ENCODE results near the gene GNL2.

GNL2 gene

DNA sequence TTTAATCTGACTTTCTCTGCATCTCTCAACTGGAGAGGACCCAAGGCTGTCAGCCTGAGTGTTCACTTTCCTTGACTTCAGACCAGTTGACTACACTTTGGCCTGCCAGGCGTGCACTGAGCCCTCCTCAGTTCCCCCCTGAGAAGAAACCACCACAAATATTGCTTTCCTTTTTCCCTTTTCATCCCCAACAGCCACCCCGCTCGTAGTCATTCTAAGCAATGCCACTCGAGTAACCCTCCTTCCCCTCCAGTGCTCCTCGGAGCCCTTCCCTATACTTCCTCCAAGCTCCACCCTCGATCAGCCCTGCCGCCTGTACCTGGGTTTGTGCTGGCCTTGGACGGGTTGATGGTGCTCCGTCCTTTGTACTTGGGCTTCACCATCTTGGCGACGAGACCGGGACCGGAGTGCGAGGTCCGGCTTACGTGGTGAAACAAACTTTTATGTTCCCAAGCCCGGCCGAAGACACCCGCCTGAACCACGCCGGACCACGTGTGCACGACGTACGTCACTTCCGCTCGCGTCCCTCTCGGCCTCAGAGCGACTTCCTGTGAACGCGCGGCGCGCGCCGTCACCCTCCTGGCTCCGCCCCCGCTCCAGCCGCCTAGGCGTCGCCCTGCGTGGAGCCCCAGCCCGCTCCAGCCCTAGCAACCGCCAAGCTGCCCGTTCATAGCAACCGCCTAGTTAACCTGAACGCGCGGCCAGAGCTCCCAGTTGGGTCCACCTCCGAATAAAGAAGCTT lies at the start of gene GNL2:
Gene GNL2, minus strand, starts transcription at position 498 of the 742 bp plus-strand sequence. Its CDS starts 115 bp downstream, at position 383.
- Histone ChIP-seq H3K4me1 (ENCODE audit: insufficient read depth, low read length, poor library complexity, severe bottlenecking) (peaks cover 19% of the 10 kb centered on the region), H4K20me1 (ENCODE audit: insufficient read depth, low read length, poor library complexity, severe bottlenecking) (peaks cover 36% of the 10 kb centered on the region), H3K27me3 (ENCODE audit: insufficient read depth, low read length, poor library complexity, severe bottlenecking) (no peaks in the 10 kb centered on the region), H3K79me2 (ENCODE audit: insufficient read depth, low read length) (peaks cover 46% of the 10 kb centered on the region), H2AFZ (ENCODE audit: low read length) (peak within 1 kb of the TSS; percentile 95), H3K4me3 (ENCODE audit: low read length, poor library complexity, severe bottlenecking) (peak within 1 kb of the TSS; percentile 83), H3K9me3 (ENCODE audit: insufficient read depth, low read depth, low read length) (no peaks in the 10 kb centered on the region), H3K36me3 (ENCODE audit: insufficient read depth, low read length) (peaks cover 20% of the 10 kb centered on the region; the same call in 1 of the 2 replicates), H3F3A (ENCODE audit: low read depth) (no peaks in the 10 kb centered on the region), H3K9ac (ENCODE audit: low read depth, low read length, poor library complexity, severe bottlenecking) (peak within 1 kb of the TSS; percentile 83), H3K4me2 (ENCODE audit: low read depth, low read length, poor library complexity, severe bottlenecking) (peak within 1 kb of the TSS; percentile 95), H3K9me2 (replicated peaks; ENCODE audit: low read depth, low read length) (no peaks in the 10 kb centered on the region)
- TF ChIP-seq EZH2phosphoT487 (IDR thresholded peaks at IDR 0.05; ENCODE audit: borderline replicate concordance): no peak
- TF ChIP-seq, protein P1, sequence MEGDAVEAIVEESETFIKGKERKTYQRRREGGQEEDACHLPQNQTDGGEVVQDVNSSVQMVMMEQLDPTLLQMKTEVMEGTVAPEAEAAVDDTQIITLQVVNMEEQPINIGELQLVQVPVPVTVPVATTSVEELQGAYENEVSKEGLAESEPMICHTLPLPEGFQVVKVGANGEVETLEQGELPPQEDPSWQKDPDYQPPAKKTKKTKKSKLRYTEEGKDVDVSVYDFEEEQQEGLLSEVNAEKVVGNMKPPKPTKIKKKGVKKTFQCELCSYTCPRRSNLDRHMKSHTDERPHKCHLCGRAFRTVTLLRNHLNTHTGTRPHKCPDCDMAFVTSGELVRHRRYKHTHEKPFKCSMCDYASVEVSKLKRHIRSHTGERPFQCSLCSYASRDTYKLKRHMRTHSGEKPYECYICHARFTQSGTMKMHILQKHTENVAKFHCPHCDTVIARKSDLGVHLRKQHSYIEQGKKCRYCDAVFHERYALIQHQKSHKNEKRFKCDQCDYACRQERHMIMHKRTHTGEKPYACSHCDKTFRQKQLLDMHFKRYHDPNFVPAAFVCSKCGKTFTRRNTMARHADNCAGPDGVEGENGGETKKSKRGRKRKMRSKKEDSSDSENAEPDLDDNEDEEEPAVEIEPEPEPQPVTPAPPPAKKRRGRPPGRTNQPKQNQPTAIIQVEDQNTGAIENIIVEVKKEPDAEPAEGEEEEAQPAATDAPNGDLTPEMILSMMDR (conservative IDR thresholded peaks at IDR 0.05; ENCODE audit: low read length): no peak

DNA sequence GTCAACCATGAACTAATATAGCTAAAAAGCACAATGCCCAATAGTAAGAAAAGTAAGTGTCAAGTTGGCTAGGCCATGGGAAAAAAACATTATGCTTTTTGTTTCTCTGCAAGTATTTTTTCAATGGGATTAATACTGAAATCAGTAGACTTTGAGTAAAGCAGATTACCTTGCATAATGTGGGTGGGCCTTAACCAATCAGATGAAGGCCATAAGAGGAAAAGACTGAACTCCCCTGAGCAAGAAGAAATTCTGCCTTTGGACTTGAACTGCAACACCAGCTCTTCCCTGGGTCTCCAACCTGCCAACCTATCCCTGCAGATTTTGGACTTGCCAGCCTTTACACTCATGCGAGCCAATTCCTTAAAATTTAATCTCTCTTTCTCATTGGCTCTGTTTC lies 45.3 kb upstream of the GNL2 start:
- Histone ChIP-seq H2AFZ (ENCODE audit: low read length) (no peak overlapping the region), H3K4me3 (ENCODE audit: low read length, poor library complexity, severe bottlenecking) (no peak overlapping the region), H3K79me2 (ENCODE audit: insufficient read depth, low read length) (no peaks in the 10 kb centered on the region), H3K4me1 (ENCODE audit: insufficient read depth, low read length, poor library complexity, severe bottlenecking) (no peaks in the 10 kb centered on the region), H4K20me1 (ENCODE audit: insufficient read depth, low read length, poor library complexity, severe bottlenecking) (no peaks in the 10 kb centered on the region), H3K36me3 (ENCODE audit: insufficient read depth, low read length) (no peaks in the 10 kb centered on the region), H3F3A (ENCODE audit: low read depth) (no peaks in the 10 kb centered on the region), H3K9me3 (ENCODE audit: insufficient read depth, low read depth, low read length) (no peaks in the 10 kb centered on the region), H3K9ac (ENCODE audit: low read depth, low read length, poor library complexity, severe bottlenecking) (no peak overlapping the region), H3K27me3 (ENCODE audit: insufficient read depth, low read length, poor library complexity, severe bottlenecking) (no peaks in the 10 kb centered on the region), H3K9me2 (replicated peaks; ENCODE audit: low read depth, low read length) (no peaks in the 10 kb centered on the region), H3K4me2 (ENCODE audit: low read depth, low read length, poor library complexity, severe bottlenecking) (no peak overlapping the region)
- TF ChIP-seq, protein P1 (conservative IDR thresholded peaks at IDR 0.05; ENCODE audit: low read length): no peak
- TF ChIP-seq EZH2phosphoT487 (IDR thresholded peaks at IDR 0.05; ENCODE audit: borderline replicate concordance): no peak

DNA sequence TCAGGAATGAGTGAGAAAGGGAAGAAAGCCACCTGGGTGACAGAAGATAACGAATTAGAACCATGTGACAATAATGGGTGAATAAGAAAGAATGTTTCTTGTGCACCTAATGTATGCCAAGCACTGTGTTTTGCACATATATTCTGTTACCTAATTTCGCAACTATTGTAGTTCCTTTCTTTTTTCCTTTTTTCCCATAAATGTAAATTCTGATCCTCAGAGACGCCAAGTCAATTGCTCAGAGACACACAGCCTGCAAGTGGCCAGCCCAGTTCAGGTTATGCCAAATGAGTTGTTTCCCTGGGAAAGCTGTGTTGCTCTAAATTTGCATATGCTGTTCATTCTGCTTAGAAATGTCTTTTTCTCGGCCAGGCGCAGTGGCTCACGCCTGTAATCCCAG lies 40.7 kb upstream of the GNL2 start:
- no peaks in the 10 kb centered on the region for H4K20me1 ChIP-seq (ENCODE audit: insufficient read depth, low read length, poor library complexity, severe bottlenecking)
- no peaks in the 10 kb centered on the region for H3K27me3 ChIP-seq (ENCODE audit: insufficient read depth, low read length, poor library complexity, severe bottlenecking)
- no peaks in the 10 kb centered on the region for H3K4me1 ChIP-seq (ENCODE audit: insufficient read depth, low read length, poor library complexity, severe bottlenecking)
- H3K9ac ChIP-seq (ENCODE audit: low read depth, low read length, poor library complexity, severe bottlenecking): no peak overlapping the region
- no peaks in the 10 kb centered on the region for H3F3A ChIP-seq (ENCODE audit: low read depth)
- H3K36me3 ChIP-seq (ENCODE audit: insufficient read depth, low read length): no peaks in the 10 kb centered on the region
- H3K79me2 ChIP-seq (ENCODE audit: insufficient read depth, low read length): no peaks in the 10 kb centered on the region
- H3K9me2 ChIP-seq (replicated peaks; ENCODE audit: low read depth, low read length): no peaks in the 10 kb centered on the region
- TF ChIP-seq EZH2phosphoT487 (IDR thresholded peaks at IDR 0.05; ENCODE audit: borderline replicate concordance): no peak
- TF ChIP-seq, protein P1 (conservative IDR thresholded peaks at IDR 0.05; ENCODE audit: low read length): no peak
- no peak overlapping the region for H3K4me2 ChIP-seq (ENCODE audit: low read depth, low read length, poor library complexity, severe bottlenecking)
- H3K4me3 ChIP-seq (ENCODE audit: low read length, poor library complexity, severe bottlenecking): no peak overlapping the region
- no peak overlapping the region for H2AFZ ChIP-seq (ENCODE audit: low read length)
- H3K9me3 ChIP-seq (ENCODE audit: insufficient read depth, low read depth, low read length): no peaks in the 10 kb centered on the region

Data from Loucy (cell line).